Activated CD4-positive, alpha-beta T cell treated with anti-CD3 and anti-CD28 coated beads, Interleukin-2, amount 50 U/mL, for 16 hours (primary cell): ENCODE measurements around the gene FRMD1.

ENCODE experiments used
- DNase-seq: peaks from one replicate; pipeline ENCODE4 v3.0.0-alpha.2; 2020

The FRMD1 gene

GRCh38 chr6:168040856-168041496, 38.0 kb downstream of the FRMD1 start:
- no peak for DNase-seq

- DNase-seq: no peak
Observed at GRCh38 chr6:168039849-168040248, 39.2 kb downstream of the FRMD1 start.

GRCh38 chr6:168039301-168039700, 39.7 kb downstream of the FRMD1 start:
- no peak for DNase-seq

- DNase-seq: no peak
Observed at GRCh38 chr6:168038576-168039140, 40.4 kb downstream of the FRMD1 start.

- no peak for DNase-seq
Observed at GRCh38 chr6:168037856-168038255, 41.2 kb downstream of the FRMD1 start.

GRCh38 chr6:168037242-168037641, 41.8 kb downstream of the FRMD1 start:
- DNase-seq: no peak

GRCh38 chr6:168035661-168036545, 43.1 kb downstream of the FRMD1 start:
- no peak for DNase-seq

GRCh38 chr6:168035098-168035660, 43.8 kb downstream of the FRMD1 start:
- DNase-seq: no peak

- DNase-seq: no peak
Observed at GRCh38 chr6:168034537-168034936, 44.5 kb downstream of the FRMD1 start.

GRCh38 chr6:168033791-168034190, 45.2 kb downstream of the FRMD1 start:
- no peak for DNase-seq

- DNase-seq: no peak
Observed at GRCh38 chr6:168032005-168032760, 46.8 kb downstream of the FRMD1 start.

- no peak for DNase-seq
Observed at GRCh38 chr6:168031411-168031971, 47.5 kb downstream of the FRMD1 start.

GRCh38 chr6:168030908-168031307, 48.1 kb downstream of the FRMD1 start:
- DNase-seq: no peak

GRCh38 chr6:168030218-168030746, 48.7 kb downstream of the FRMD1 start:
- DNase-seq: no peak

- DNase-seq: no peak
Observed at GRCh38 chr6:168029459-168030217, 49.4 kb downstream of the FRMD1 start.

GRCh38 chr6:168028181-168028580, 50.8 kb downstream of the FRMD1 start:
- no peak for DNase-seq

- no peak for DNase-seq
Observed at GRCh38 chr6:168027521-168027920, 51.5 kb downstream of the FRMD1 start.

GRCh38 chr6:168026925-168027324, 52.1 kb downstream of the FRMD1 start:
- no peak for DNase-seq

GRCh38 chr6:168025831-168026710, 52.9 kb downstream of the FRMD1 start:
- no peak for DNase-seq

GRCh38 chr6:168024951-168025510, 54.0 kb downstream of the FRMD1 start:
- DNase-seq: no peak
